Measurements from ENCODE around the gene INO80D.
"Not testable (repeated sequence)": the region's sequence is repeated elsewhere in the genome, so short reads cannot be mapped to it uniquely, and the experiment has no call there.

Gene INO80D

GRCh38 chr2:206084439-206084869 lies 1.5 kb downstream of the INO80D start:
- peak; percentile 73 for DNase-seq (ENCODE audit: low spot score)

GRCh38 chr2:206083602-206084438 lies 2.2 kb downstream of the INO80D start:
- peak; percentile 44 for DNase-seq (ENCODE audit: low spot score)

- DNase-seq (ENCODE audit: low spot score), result no peak
Observed at GRCh38 chr2:206082298-206082843, 3.6 kb downstream of the INO80D start.

- DNase-seq (ENCODE audit: low spot score), result no peak
Observed at GRCh38 chr2:206080927-206081326, 5.0 kb downstream of the INO80D start.

- no peak for DNase-seq (ENCODE audit: low spot score)
Observed at GRCh38 chr2:206079699-206080465, 6.1 kb downstream of the INO80D start.

- not testable (repeated sequence) for DNase-seq (ENCODE audit: low spot score)
Observed at GRCh38 chr2:206077879-206078278, 8.1 kb downstream of the INO80D start.

- DNase-seq (ENCODE audit: low spot score), result no peak
Observed at GRCh38 chr2:206075113-206075512, 10.9 kb downstream of the INO80D start.

GRCh38 chr2:206071807-206072206 lies 14.2 kb downstream of the INO80D start:
- no peak for DNase-seq (ENCODE audit: low spot score)

GRCh38 chr2:206069417-206069816 lies 16.6 kb downstream of the INO80D start:
- no peak for DNase-seq (ENCODE audit: low spot score)

GRCh38 chr2:206068207-206068606 lies 17.8 kb downstream of the INO80D start:
- no peak for DNase-seq (ENCODE audit: low spot score)

GRCh38 chr2:206064077-206064476 lies 21.9 kb downstream of the INO80D start:
- no peak for DNase-seq (ENCODE audit: low spot score)

- no peak for DNase-seq (ENCODE audit: low spot score)
Observed at GRCh38 chr2:206063635-206064034, 22.3 kb downstream of the INO80D start.

- no peak for DNase-seq (ENCODE audit: low spot score)
Observed at GRCh38 chr2:206062724-206063123, 23.2 kb downstream of the INO80D start.

GRCh38 chr2:206056286-206056685 lies 29.7 kb downstream of the INO80D start:
- DNase-seq (ENCODE audit: low spot score), result no peak

GRCh38 chr2:206054952-206055351 lies 31.0 kb downstream of the INO80D start:
- no peak for DNase-seq (ENCODE audit: low spot score)

GRCh38 chr2:206051912-206052311 lies 34.1 kb downstream of the INO80D start:
- DNase-seq (ENCODE audit: low spot score), result no peak

- DNase-seq (ENCODE audit: low spot score), result no peak
Observed at GRCh38 chr2:206049392-206049791, 36.6 kb downstream of the INO80D start.

- DNase-seq (ENCODE audit: low spot score), result no peak
Observed at GRCh38 chr2:206045251-206045650, 40.7 kb downstream of the INO80D start.

GRCh38 chr2:206040525-206040924 lies 45.4 kb downstream of the INO80D start:
- DNase-seq (ENCODE audit: low spot score), result no peak

- not testable (repeated sequence) for DNase-seq (ENCODE audit: low spot score)
Observed at GRCh38 chr2:206035393-206035792, 50.6 kb downstream of the INO80D start.

- DNase-seq (ENCODE audit: low spot score), result not testable (repeated sequence)
Observed at GRCh38 chr2:206033452-206033851, 52.5 kb downstream of the INO80D start.

GRCh38 chr2:206031950-206032567 lies 53.9 kb downstream of the INO80D start:
- no peak for DNase-seq (ENCODE audit: low spot score)
